GM19043 (cell line): Measurements from ENCODE around the gene HS6ST2.
"Not testable (repeated sequence)": the region's sequence is repeated elsewhere in the genome, so short reads cannot be mapped to it uniquely, and the experiment has no call there.

Source experiments
- ATAC-seq: cut with Tn5 transposase; IDR thresholded peaks from one replicate; pipeline ENCODE4 v1.9.1; 2021; ENCODE audit warnings: low read depth; ENCODE audit not compliant: unreplicated experiment

Gene HS6ST2

GRCh38 chrX:132958091-132958703 lies at the start of gene HS6ST2:
Gene HS6ST2, minus strand, starts transcription at chrX:132958629.
- no peak for ATAC-seq

- ATAC-seq, result no peak
These were observed 49.0 kb upstream of the HS6ST2 start for GRCh38 chrX:133007458-133007857.

- ATAC-seq, result no peak
These were observed 47.2 kb upstream of the HS6ST2 start for GRCh38 chrX:133005616-133006015.

GRCh38 chrX:133005042-133005441 lies 46.6 kb upstream of the HS6ST2 start:
- ATAC-seq, result no peak

GRCh38 chrX:132999209-132999608 lies 40.8 kb upstream of the HS6ST2 start:
- ATAC-seq, result no peak

- ATAC-seq, result no peak
These were observed 32.4 kb upstream of the HS6ST2 start for GRCh38 chrX:132990835-132991234.

GRCh38 chrX:132986556-132986955 lies 28.1 kb upstream of the HS6ST2 start:
- ATAC-seq, result no peak

GRCh38 chrX:132984058-132984650 lies 25.7 kb upstream of the HS6ST2 start:
- ATAC-seq, result no peak

GRCh38 chrX:132983496-132983895 lies 25.1 kb upstream of the HS6ST2 start:
- no peak for ATAC-seq

GRCh38 chrX:132980035-132980434 lies 21.6 kb upstream of the HS6ST2 start:
- ATAC-seq, result not testable (repeated sequence)

GRCh38 chrX:132968296-132968949 lies 10.0 kb upstream of the HS6ST2 start:
- no peak for ATAC-seq

- no peak for ATAC-seq
These were observed 8.6 kb upstream of the HS6ST2 start for GRCh38 chrX:132967049-132967448.

GRCh38 chrX:132965461-132965860 lies 7.0 kb upstream of the HS6ST2 start:
- ATAC-seq, result no peak

GRCh38 chrX:132961511-132961910 lies 3.1 kb upstream of the HS6ST2 start:
- ATAC-seq, result no peak

- ATAC-seq, result no peak
These were observed 978 bp downstream of the HS6ST2 start for GRCh38 chrX:132957211-132958090.

- ATAC-seq, result no peak
These were observed 1.8 kb downstream of the HS6ST2 start for GRCh38 chrX:132956421-132957210.

GRCh38 chrX:132955690-132956089 lies 2.7 kb downstream of the HS6ST2 start:
- ATAC-seq, result no peak

- no peak for ATAC-seq
These were observed 4.1 kb downstream of the HS6ST2 start for GRCh38 chrX:132954323-132954722.

- no peak for ATAC-seq
These were observed 5.1 kb downstream of the HS6ST2 start for GRCh38 chrX:132953354-132953753.

- no peak for ATAC-seq
These were observed 9.7 kb downstream of the HS6ST2 start for GRCh38 chrX:132948648-132949260.
